DND-41 (cell line): ENCODE results near the gene VPS51.

ENCODE experiments used
- CTCF ChIP-seq: IDR thresholded peaks from 2 replicates; pipeline ENCODE4 v1.5.1; 2012; ENCODE audit warnings: borderline replicate concordance, low read length, moderate library complexity, mild to moderate bottlenecking; ENCODE audit not compliant: poor library complexity, severe bottlenecking; ENCODE audit errors: extremely low read depth
- EZH2 ChIP-seq: IDR thresholded peaks from 3 replicates; pipeline ENCODE4 v1.6.1; 2012; ENCODE audit warnings: borderline replicate concordance, low read depth, mild to moderate bottlenecking, moderate library complexity, low read length, inconsistent platforms; ENCODE audit not compliant: severe bottlenecking

- TF ChIP-seq EZH2 (no peak), CTCF (no peak)
These were observed 9.2 kb upstream of the VPS51 start for GRCh38 chr11:65086809-65087208.
